Activated CD8-positive, alpha-beta memory T cell treated with anti-CD3 and anti-CD28 coated beads, Interleukin-2, amount 10 ng/mL, durations not matched to agents 7 days and 5 days (primary cell): Measurements from ENCODE around the gene QTRT2. TPM values are rescaled to one million over a fixed set of nuclear protein-coding genes. Genes with fewer than 3 reads are reported as not detected.
A peak's percentile ranks its signal among the peaks of the same experiment; 100 is the strongest.

ENCODE experiments used
- ATAC-seq: fragments of 150-1000 bp; cut with Tn5 transposase; one replicate; pipeline ENCODE4 v1.10.0; 2021; ENCODE audit warnings: moderate library complexity
- CTCF ChIA-PET: fragments of 350-600 bp; sonication (Branson Sonifier 250); formaldehyde crosslinking; loops from one replicate; lab custom pipeline; 2021; ENCODE audit warnings: antibody characterized with exemption; lab: Charles Lee
- DNase-seq: peaks from one replicate; pipeline ENCODE4 v3.0.0-alpha.2; 2020
- H3K27ac Mint-ChIP-seq: one replicate; pipeline ENCODE4 v1.8.0; 2021; ENCODE audit warnings: mild to moderate bottlenecking, mixed read lengths
- H3K27me3 Mint-ChIP-seq: one replicate; pipeline ENCODE4 v1.8.0; 2021; ENCODE audit warnings: mixed read lengths
- H3K36me3 Mint-ChIP-seq: one replicate; pipeline ENCODE4 v1.8.0; 2021; ENCODE audit warnings: mild to moderate bottlenecking, mixed read lengths
- H3K4me1 Mint-ChIP-seq: one replicate; pipeline ENCODE4 v1.8.0; 2021; ENCODE audit warnings: mixed read lengths
- H3K4me3 Mint-ChIP-seq: one replicate; pipeline ENCODE4 v1.8.0; 2021; ENCODE audit warnings: mild to moderate bottlenecking, moderate library complexity, mixed read lengths
- H3K9me3 Mint-ChIP-seq: one replicate; pipeline ENCODE4 v1.8.0; 2022; ENCODE audit warnings: low read depth, mixed read lengths
- total RNA-seq, 2 experiments: library from RNA; stranded (reverse); gene quantifications; one replicate each; pipeline ENCODE4 v1.2.3, GENCODE V29; 2021

Gene QTRT2
- total RNA-seq, 2 experiments from 2014 or later: 30.1 to 32.8 TPM

- Mint-ChIP-seq H3K9me3 (no peaks in the 10 kb centered on the region), H3K27ac (no peak overlapping the region), H3K4me1 (no peaks in the 10 kb centered on the region), H3K4me3 (no peak overlapping the region), H3K36me3 (no peaks in the 10 kb centered on the region), H3K27me3 (peaks cover 9% of the 10 kb centered on the region)
- CTCF ChIA-PET: interaction anchor here (0.9 kb wide), 2 partner anchors 22 to 38 kb away, joined by 3 read pairs; no protein-coding TSS in a partner anchor
- no peak for DNase-seq
- no peak for ATAC-seq
Measured at GRCh38 chr3:114115143-114115542, 58.6 kb downstream of the QTRT2 start.

DNA sequence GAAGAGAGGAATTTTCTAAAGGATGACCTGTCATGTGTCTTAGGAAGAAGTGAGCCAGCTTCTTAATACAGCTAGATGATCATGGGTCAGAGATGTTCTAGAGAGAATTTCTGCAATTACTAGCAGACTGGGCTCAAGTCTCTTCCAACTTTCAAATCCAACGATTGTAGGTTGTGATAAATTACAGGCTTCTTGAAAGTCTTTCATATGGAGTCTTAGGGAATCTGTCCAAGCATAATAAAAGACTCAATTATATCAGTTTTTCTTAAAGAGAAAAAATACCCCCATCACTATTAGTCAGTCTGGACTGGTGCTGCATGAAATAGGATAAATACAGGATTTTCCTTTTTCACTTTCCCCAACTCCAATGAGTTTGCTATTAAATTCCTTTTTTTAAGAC lies 63.2 kb downstream of the QTRT2 start:
- no peak overlapping the region for H3K27ac Mint-ChIP-seq
- no peaks in the 10 kb centered on the region for H3K9me3 Mint-ChIP-seq
- H3K27me3 Mint-ChIP-seq: peaks cover 3% of the 10 kb centered on the region
- DNase-seq (no peak), ATAC-seq (no peak)
- H3K4me3 Mint-ChIP-seq: no peak overlapping the region
- H3K36me3 Mint-ChIP-seq: no peaks in the 10 kb centered on the region
- H3K4me1 Mint-ChIP-seq: no peaks in the 10 kb centered on the region
- CTCF ChIA-PET: no interaction called here

DNA sequence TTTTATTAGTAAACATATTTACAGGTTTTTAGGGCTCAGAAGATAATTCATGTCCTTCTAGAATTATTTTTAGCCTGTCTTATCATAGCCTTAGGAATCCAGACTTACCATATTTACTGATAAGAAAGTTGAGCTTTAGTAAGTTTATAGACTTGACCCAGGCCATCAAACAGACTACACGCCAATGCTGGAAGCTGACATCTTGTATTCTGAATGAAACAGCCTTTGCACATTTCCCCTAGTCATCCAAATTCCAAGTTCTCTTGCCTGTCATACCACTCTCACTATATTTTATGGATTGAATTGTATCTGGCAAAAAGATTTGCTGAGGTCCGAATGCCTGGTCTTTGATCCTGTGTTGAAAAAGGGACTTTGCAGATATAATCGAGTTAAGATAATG lies 63.7 kb downstream of the QTRT2 start:
- H3K9me3 Mint-ChIP-seq: no peaks in the 10 kb centered on the region
- H3K27ac Mint-ChIP-seq: no peak overlapping the region
- CTCF ChIA-PET: no interaction called here
- H3K27me3 Mint-ChIP-seq: peaks cover 3% of the 10 kb centered on the region
- H3K36me3 Mint-ChIP-seq: no peaks in the 10 kb centered on the region
- ATAC-seq (no peak), DNase-seq (no peak)
- H3K4me1 Mint-ChIP-seq: no peaks in the 10 kb centered on the region
- H3K4me3 Mint-ChIP-seq: no peak overlapping the region

- H3K27me3 Mint-ChIP-seq: peaks cover 3% of the 10 kb centered on the region
- ATAC-seq (no peak), DNase-seq (no peak)
- H3K27ac Mint-ChIP-seq: no peak overlapping the region
- H3K9me3 Mint-ChIP-seq: no peaks in the 10 kb centered on the region
- CTCF ChIA-PET: no interaction called here
- no peak overlapping the region for H3K4me3 Mint-ChIP-seq
- H3K4me1 Mint-ChIP-seq: no peaks in the 10 kb centered on the region
- H3K36me3 Mint-ChIP-seq: no peaks in the 10 kb centered on the region
Measured at GRCh38 chr3:114122027-114122709, 65.6 kb downstream of the QTRT2 start.

GRCh38 chr3:114126461-114126860 lies 69.9 kb downstream of the QTRT2 start:
- peaks cover 3% of the 10 kb centered on the region for H3K27me3 Mint-ChIP-seq
- H3K27ac Mint-ChIP-seq: no peak overlapping the region
- no peaks in the 10 kb centered on the region for H3K36me3 Mint-ChIP-seq
- DNase-seq (no peak), ATAC-seq (no peak)
- CTCF ChIA-PET: no interaction called here
- H3K4me3 Mint-ChIP-seq: no peak overlapping the region
- no peaks in the 10 kb centered on the region for H3K9me3 Mint-ChIP-seq
- H3K4me1 Mint-ChIP-seq: peaks cover 2% of the 10 kb centered on the region

DNA sequence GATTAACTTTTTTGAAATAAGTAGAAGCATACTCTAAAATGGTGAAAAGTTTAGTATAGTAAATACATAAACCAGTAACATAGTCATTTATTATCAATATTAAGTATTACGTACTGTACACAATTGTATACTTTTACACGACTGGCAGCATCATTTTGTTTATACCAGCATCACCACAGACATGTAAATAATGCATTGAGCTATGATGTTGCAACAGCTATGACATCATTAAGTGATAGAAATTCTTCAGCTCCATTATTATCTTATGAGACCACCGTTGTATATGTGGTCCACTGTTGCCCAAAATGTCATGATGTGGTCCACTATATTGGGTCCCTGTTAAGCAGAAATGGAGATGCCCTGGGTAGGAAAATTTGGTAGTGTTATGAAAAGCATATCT lies 71.0 kb downstream of the QTRT2 start:
- H3K4me1 Mint-ChIP-seq: peaks cover 2% of the 10 kb centered on the region
- H3K36me3 Mint-ChIP-seq: no peaks in the 10 kb centered on the region
- H3K27me3 Mint-ChIP-seq: peaks cover 3% of the 10 kb centered on the region
- no peaks in the 10 kb centered on the region for H3K9me3 Mint-ChIP-seq
- CTCF ChIA-PET: no interaction called here
- no peak overlapping the region for H3K4me3 Mint-ChIP-seq
- H3K27ac Mint-ChIP-seq: no peak overlapping the region
- DNase-seq (no peak), ATAC-seq (no peak)

- DNase-seq: no peak
- no peak overlapping the region for H3K27ac Mint-ChIP-seq
- no peak overlapping the region for H3K4me3 Mint-ChIP-seq
- H3K4me1 Mint-ChIP-seq: peaks cover 2% of the 10 kb centered on the region
- H3K27me3 Mint-ChIP-seq: no peaks in the 10 kb centered on the region
- no peaks in the 10 kb centered on the region for H3K36me3 Mint-ChIP-seq
- no peak for ATAC-seq
- CTCF ChIA-PET: interaction anchor here (1.1 kb wide), 1 partner anchor 310 kb away, joined by 3 read pairs; no protein-coding TSS in a partner anchor
- no peaks in the 10 kb centered on the region for H3K9me3 Mint-ChIP-seq
Measured at GRCh38 chr3:114128231-114128630, 71.7 kb downstream of the QTRT2 start.

- Mint-ChIP-seq H3K27me3 (no peaks in the 10 kb centered on the region), H3K4me1 (peaks cover 6% of the 10 kb centered on the region), H3K27ac (no peak overlapping the region), H3K9me3 (no peaks in the 10 kb centered on the region), H3K4me3 (no peak overlapping the region), H3K36me3 (no peaks in the 10 kb centered on the region)
- DNase-seq (no peak), ATAC-seq (no peak)
- CTCF ChIA-PET: interaction anchor here (1.1 to 1.4 kb wide), 2 partner anchors 162 to 309 kb away, joined by 3 to 4 read pairs; no protein-coding TSS in a partner anchor
Measured at GRCh38 chr3:114128826-114129225, 72.3 kb downstream of the QTRT2 start.

- H3K4me1 Mint-ChIP-seq: peaks cover 6% of the 10 kb centered on the region
- H3K27me3 Mint-ChIP-seq: no peaks in the 10 kb centered on the region
- H3K9me3 Mint-ChIP-seq: no peaks in the 10 kb centered on the region
- H3K27ac Mint-ChIP-seq: no peak overlapping the region
- DNase-seq: no peak
- no peak overlapping the region for H3K4me3 Mint-ChIP-seq
- H3K36me3 Mint-ChIP-seq: peaks cover 3% of the 10 kb centered on the region
- no peak for ATAC-seq
- CTCF ChIA-PET: no interaction called here
Measured at GRCh38 chr3:114132500-114132899, 76.0 kb downstream of the QTRT2 start.

DNA sequence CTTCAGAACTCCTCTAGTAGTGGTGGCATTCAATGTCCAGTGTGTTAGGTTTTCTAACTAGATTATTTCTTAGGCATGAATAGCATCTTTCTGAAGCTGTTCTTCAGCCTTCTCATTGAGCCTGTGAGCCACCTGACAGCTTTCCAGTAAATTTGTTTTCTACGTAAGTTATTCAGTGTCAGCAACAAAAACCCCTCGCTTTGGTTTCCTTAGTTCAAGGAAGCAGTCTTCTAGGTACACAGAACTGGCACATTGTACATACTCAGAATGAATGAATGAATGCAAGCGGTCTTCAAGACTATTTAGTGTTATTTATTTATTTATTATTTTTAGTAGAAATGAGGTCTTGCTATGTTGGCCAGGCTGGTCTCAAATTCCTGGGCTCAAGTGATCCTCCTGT lies 77.4 kb downstream of the QTRT2 start:
- Mint-ChIP-seq H3K4me3 (no peak overlapping the region), H3K4me1 (peaks cover 4% of the 10 kb centered on the region), H3K27ac (peak overlapping the region; percentile 25), H3K36me3 (peaks cover 3% of the 10 kb centered on the region), H3K9me3 (no peaks in the 10 kb centered on the region), H3K27me3 (no peaks in the 10 kb centered on the region)
- ATAC-seq: no peak
- DNase-seq: no peak
- CTCF ChIA-PET: no interaction called here

Other genes starting within 250 kb of the QTRT2 start
- gene GRAMD1C, start 217.9 kb upstream of the QTRT2 start, total RNA-seq: 1 to 10 TPM in 1 of 2 experiments, under 1 TPM in 1; 0.40 to 1.1 TPM
- gene ZDHHC23, start 108.7 kb upstream of the QTRT2 start, total RNA-seq: 1 to 10 TPM; 3.0 to 3.9 TPM
- 1 to 10 TPM; 1.7 to 2.9 TPM for gene CCDC191, start 211 bp upstream of the QTRT2 start, total RNA-seq
- not detected for gene DRD3, start 122.3 kb downstream of the QTRT2 start, total RNA-seq
- gene ZNF80, start 180.8 kb downstream of the QTRT2 start, total RNA-seq: 1 to 10 TPM; 4.5 to 5.5 TPM
- 100 to 1,000 TPM; 129 to 367 TPM for gene TIGIT, start 237.3 kb downstream of the QTRT2 start, total RNA-seq